WI38 (cell line): ENCODE measurements around the gene PSMC4.
"Not testable (repeated sequence)": the region's sequence is repeated elsewhere in the genome, so short reads cannot be mapped to it uniquely, and the experiment has no call there.

ENCODE experiments used
- H3K4me3 ChIP-seq: 2 replicates; pipeline ENCODE4 v1.5.1; 2011; ENCODE audit warnings: low read depth, mild to moderate bottlenecking, control low read depth, low read length
- CTCF ChIP-seq: IDR thresholded peaks from 2 replicates; pipeline ENCODE4 v1.5.1; 2012; ENCODE audit warnings: low read depth, mild to moderate bottlenecking, control low read depth, low read length

The PSMC4 gene

GRCh38 chr19:39943586-39943985 is 27.4 kb upstream of the PSMC4 start:
- H3K4me3 ChIP-seq, result no peak overlapping the region
- TF ChIP-seq CTCF, result no peak

GRCh38 chr19:39946532-39946931 is 24.4 kb upstream of the PSMC4 start:
- no peak overlapping the region for H3K4me3 ChIP-seq
- no peak for TF ChIP-seq CTCF

GRCh38 chr19:39949026-39949747 is 21.8 kb upstream of the PSMC4 start:
- H3K4me3 ChIP-seq, result no peak overlapping the region
- no peak for TF ChIP-seq CTCF

GRCh38 chr19:39951065-39951650 is 19.8 kb upstream of the PSMC4 start:
- no peak for TF ChIP-seq CTCF
- H3K4me3 ChIP-seq, result no peak overlapping the region

GRCh38 chr19:39951686-39952085 is 19.3 kb upstream of the PSMC4 start:
- no peak for TF ChIP-seq CTCF
- no peak overlapping the region for H3K4me3 ChIP-seq

- no peak for TF ChIP-seq CTCF
- H3K4me3 ChIP-seq, result no peak overlapping the region
Measured at GRCh38 chr19:39953915-39954314, 17.1 kb upstream of the PSMC4 start.

GRCh38 chr19:39957886-39958285 is 13.1 kb upstream of the PSMC4 start:
- H3K4me3 ChIP-seq, result not testable (repeated sequence)

GRCh38 chr19:39958942-39959341 is 12.0 kb upstream of the PSMC4 start:
- H3K4me3 ChIP-seq, result not testable (repeated sequence)

- H3K4me3 ChIP-seq, result not testable (repeated sequence)
Measured at GRCh38 chr19:39959407-39959806, 11.6 kb upstream of the PSMC4 start.
